Lung (tissue), 12 donors: ENCODE measurements around the gene POLR1E. TPM values are rescaled to one million over a fixed set of nuclear protein-coding genes. Genes with fewer than 3 reads are reported as not detected.

Experiments used
- ATAC-seq: fragments of 200-7000 bp; cut with Tn5 transposase; one replicate; pipeline ENCODE4 v1.9.1; 2020; ENCODE audit warnings: moderate number of reproducible peaks; ENCODE audit not compliant: insufficient read depth, low FRiP score
- DNase-seq, 3 donors: peaks; one replicate each; pipeline ENCODE4 v3.0.0-alpha.2; 2013 to 2017
- H3K27ac ChIP-seq, 2 donors: one replicate each; pipeline ENCODE4 v1.5.1; 2013; ENCODE audit warnings: mild to moderate bottlenecking in 2 of 2, moderate library complexity in 2 of 2, control low read depth in 1 of 2, inconsistent platforms in 1 of 2, low read depth in 1 of 2, low read length in 1 of 2
- H3K27me3 ChIP-seq, 3 donors: one replicate each; pipeline ENCODE4 v1.5.1; 2013; ENCODE audit warnings: low read length in 2 of 3; ENCODE audit not compliant: control insufficient read depth in 3 of 3, insufficient read depth in 3 of 3
- H3K36me3 ChIP-seq, 4 donors: one replicate each; pipeline ENCODE4 v1.5.1; 2013; ENCODE audit warnings: low read length in 4 of 4, mild to moderate bottlenecking in 1 of 4, moderate library complexity in 1 of 4; ENCODE audit not compliant: control insufficient read depth in 4 of 4, insufficient read depth in 4 of 4
- H3K4me1 ChIP-seq, 5 donors: one replicate each; pipeline ENCODE4 v1.5.1; 2013; ENCODE audit warnings: low read length in 5 of 5, mild to moderate bottlenecking in 2 of 5, moderate library complexity in 1 of 5; ENCODE audit not compliant: control insufficient read depth in 5 of 5, insufficient read depth in 5 of 5
- H3K4me3 ChIP-seq: one replicate; pipeline ENCODE4 v1.5.1; 2013; ENCODE audit warnings: mild to moderate bottlenecking, control low read depth, moderate library complexity
- H3K9ac ChIP-seq, 2 donors: one replicate each; pipeline ENCODE4 v1.5.1; 2013; ENCODE audit warnings: low read length in 2 of 2, control low read depth in 1 of 2; ENCODE audit not compliant: insufficient read depth in 1 of 2
- H3K9me3 ChIP-seq, 4 donors: one replicate each; pipeline ENCODE4 v1.5.1; 2013; ENCODE audit warnings: low read length in 3 of 4, mild to moderate bottlenecking in 1 of 4, moderate library complexity in 1 of 4; ENCODE audit not compliant: control insufficient read depth in 4 of 4, insufficient read depth in 3 of 4
- CTCF ChIP-seq: IDR thresholded peaks from 2 replicates; pipeline ENCODE4 v1.5.1; 2012; ENCODE audit warnings: mild to moderate bottlenecking; ENCODE audit errors: control extremely low read depth, extremely low read depth
- WGBS, 2 donors: extraction: QIAGEN DNeasy Blood & Tissue Kit; methylation state at CpG; one replicate each; pipeline ENCODE4 v1.1.7; 2013; 5-methylcytosine and 5-hydroxymethylcytosine counted together
- polyA plus RNA-seq, 2 donors: library from polyadenylated mRNA; stranded (reverse); fragments of 200-250 nt; gene quantifications; one replicate each; pipeline ENCODE4 v1.2.1, GENCODE V29; 2013
- total RNA-seq, 2 donors: library from RNA; depleted of rRNA in 1 of 2; stranded (reverse); fragments of >200 nt in 1 of 2; gene quantifications; one replicate each; pipeline ENCODE4 v1.2.1, GENCODE V29; 2014 to 2021
- donor health status: control.
- donor health status: control.
- donor health status: Bipolar disorder and iron deficiency.
- donor health status: healthy.
- donor health status: DM: yes; HTN: yes; CAD: no.

The POLR1E gene
- total and polyA plus RNA-seq, 4 donors: 14.1 to 19.9 (median 18.1) TPM

- Histone ChIP-seq H3K4me1 (peaks cover 0 to 2% (median 0%) of the 10 kb centered on the region in 5 donors), H3K4me3 (no peak overlapping the region), H3K27ac (no peak overlapping the region), H3K9me3 (no peaks in the 10 kb centered on the region), H3K27me3 (no peaks in the 10 kb centered on the region), H3K9ac (no peak overlapping the region), H3K36me3 (peaks cover 35 to 59% (median 42%) of the 10 kb centered on the region in 4 donors)
- ATAC-seq (no peak), DNase-seq (no peak)
- no peak for TF ChIP-seq CTCF
- 95 to 97% methylated on average over 3 of the region's 3 CpGs for WGBS, 2 donors
Observed at GRCh38 chr9:37498457-37498856, 12.7 kb downstream of the POLR1E start.

GRCh38 chr9:37499297-37499696, 13.5 kb downstream of the POLR1E start:
- H3K27me3 ChIP-seq: no peaks in the 10 kb centered on the region
- no peaks in the 10 kb centered on the region for H3K4me1 ChIP-seq
- TF ChIP-seq CTCF: no peak
- H3K4me3 ChIP-seq: no peak overlapping the region
- H3K27ac ChIP-seq: no peak overlapping the region
- H3K9me3 ChIP-seq: no peaks in the 10 kb centered on the region
- 97 to 99% methylated on average over 6 of the region's 6 CpGs for WGBS, 2 donors
- peaks cover 30 to 55% (median 39%) of the 10 kb centered on the region in 4 donors for H3K36me3 ChIP-seq
- H3K9ac ChIP-seq: no peak overlapping the region
- ATAC-seq: no peak
- peak in 1 of 3 donors; percentile 5 for DNase-seq

GRCh38 chr9:37501957-37502596, 16.3 kb downstream of the POLR1E start:
- Histone ChIP-seq H3K27me3 (no peaks in the 10 kb centered on the region), H3K9ac (no peak overlapping the region), H3K9me3 (no peaks in the 10 kb centered on the region), H3K4me1 (no peaks in the 10 kb centered on the region), H3K4me3 (no peak overlapping the region), H3K36me3 (peaks cover 28 to 41% (median 35%) of the 10 kb centered on the region in 4 donors), H3K27ac (no peak overlapping the region)
- no peak for ATAC-seq
- no peak for TF ChIP-seq CTCF
- DNase-seq: no peak
- 96 to 100% methylated on average over 2 of the region's 2 CpGs for WGBS, 2 donors

GRCh38 chr9:37503736-37504135, 18.0 kb downstream of the POLR1E start:
- H3K27ac ChIP-seq: no peak overlapping the region

More at GRCh38 chr9:37503736-37504135, 18.0 kb downstream of the POLR1E start:
- no peak for DNase-seq
- H3K27me3 ChIP-seq: no peaks in the 10 kb centered on the region
- peaks cover 24 to 42% (median 35%) of the 10 kb centered on the region in 4 donors for H3K36me3 ChIP-seq
- ATAC-seq: peak; percentile 9
- no peak overlapping the region for H3K9ac ChIP-seq
- H3K9me3 ChIP-seq: no peaks in the 10 kb centered on the region
- no peak overlapping the region for H3K4me3 ChIP-seq
- 72 to 82% methylated on average over 3 of the region's 3 CpGs for WGBS, 2 donors
- TF ChIP-seq CTCF: no peak
- H3K4me1 ChIP-seq: no peaks in the 10 kb centered on the region
